Liver (tissue), 9 donors: ENCODE measurements around the gene PCDHGB2. TPM values are rescaled to one million over a fixed set of nuclear protein-coding genes. Genes with fewer than 3 reads are reported as not detected.

Experiments
- DNase-seq: peaks from one replicate; pipeline ENCODE4 v3.0.0-alpha.2; 2017; ENCODE audit warnings: low spot score
- H3K27ac ChIP-seq, 2 donors: one replicate each; pipeline ENCODE4 v1.7.0; 2013; ENCODE audit warnings: inconsistent platforms in 2 of 2, low read length in 2 of 2, control low read depth in 1 of 2, low read depth in 1 of 2, mild to moderate bottlenecking in 1 of 2
- H3K27me3 ChIP-seq, 4 donors: one replicate each; pipeline versions ENCODE4 v1.6.1 to v1.7.0; 2013; ENCODE audit warnings: low read length in 3 of 4, inconsistent platforms in 1 of 4, mild to moderate bottlenecking in 1 of 4, moderate library complexity in 1 of 4; ENCODE audit not compliant: control insufficient read depth in 4 of 4, insufficient read depth in 4 of 4
- H3K36me3 ChIP-seq, 4 donors: one replicate each; pipeline versions ENCODE4 v1.6.1 to v1.7.0; 2013; ENCODE audit warnings: low read length in 3 of 4, mild to moderate bottlenecking in 3 of 4, low read depth in 1 of 4, moderate library complexity in 1 of 4; ENCODE audit not compliant: control insufficient read depth in 4 of 4, insufficient read depth in 3 of 4
- H3K4me1 ChIP-seq, 4 donors: one replicate each; pipeline versions ENCODE4 v1.6.1 to v1.7.0; 2013; ENCODE audit warnings: low read length in 3 of 4, mild to moderate bottlenecking in 3 of 4, moderate library complexity in 1 of 4; ENCODE audit not compliant: control insufficient read depth in 4 of 4, insufficient read depth in 4 of 4
- H3K4me3 ChIP-seq, 3 donors: one replicate each; pipeline versions ENCODE4 v1.6.1 to v1.7.0; 2013; ENCODE audit warnings: low read length in 3 of 3, control low read depth in 1 of 3, low read depth in 1 of 3, mild to moderate bottlenecking in 1 of 3
- H3K9ac ChIP-seq, 2 donors: one replicate each; pipeline ENCODE4 v1.7.0; 2013; ENCODE audit warnings: low read length in 2 of 2, mild to moderate bottlenecking in 2 of 2, moderate library complexity in 2 of 2, control low read depth in 1 of 2, low read depth in 1 of 2
- H3K9me3 ChIP-seq, 4 donors: one replicate each; pipeline versions ENCODE4 v1.6.1 to v1.7.0; 2013; ENCODE audit warnings: low read length in 3 of 4; ENCODE audit not compliant: control insufficient read depth in 4 of 4
- ATF3 ChIP-seq: IDR thresholded peaks from 2 replicates; pipeline ENCODE4 v1.6.1; 2016; ENCODE audit warnings: antibody characterized with exemption
- CTCF ChIP-seq: fragments of 150-350 bp; IDR thresholded peaks from 2 replicates; pipeline ENCODE4 v1.5.1; 2017; ENCODE audit warnings: improper control_type of control experiment, low read depth, low read length; ENCODE audit not compliant: missing input control
- EGR1 ChIP-seq, 2 donors: IDR thresholded peaks; 2 replicates each; pipeline ENCODE4 v1.6.1; 2016 to 2018; ENCODE audit warnings: antibody characterized with exemption in 2 of 2, low read depth in 2 of 2
- FOXA1 ChIP-seq: IDR thresholded peaks from 2 replicates; pipeline ENCODE4 v1.6.1; 2016; ENCODE audit warnings: antibody characterized with exemption
- FOXA2 ChIP-seq: IDR thresholded peaks from 2 replicates; pipeline ENCODE4 v1.6.1; 2016; ENCODE audit warnings: antibody characterized with exemption
- GABPA ChIP-seq, 2 donors: IDR thresholded peaks in 1 of 2; conservative IDR thresholded peaks in 1 of 2; 2 replicates each; pipeline ENCODE4 v1.6.1; 2016; ENCODE audit warnings: antibody characterized with exemption in 2 of 2, mild to moderate bottlenecking in 1 of 2, moderate library complexity in 1 of 2
- HNF4A ChIP-seq, 2 donors: conservative IDR thresholded peaks; 2 replicates each; pipeline ENCODE4 v1.6.1; 2016; ENCODE audit warnings: antibody characterized with exemption in 2 of 2, mild to moderate bottlenecking in 2 of 2
- HNF4G ChIP-seq: IDR thresholded peaks from 2 replicates; pipeline ENCODE4 v1.6.1; 2016; ENCODE audit warnings: antibody characterized with exemption
- JUND ChIP-seq, 2 donors: IDR thresholded peaks; 2 replicates each; pipeline ENCODE4 v1.6.1; 2016; ENCODE audit warnings: antibody characterized with exemption in 2 of 2
- MAX ChIP-seq: IDR thresholded peaks from 2 replicates; pipeline ENCODE4 v1.6.1; 2016; ENCODE audit warnings: antibody characterized with exemption
- NR2F2 ChIP-seq: IDR thresholded peaks from 2 replicates; pipeline ENCODE4 v1.6.1; 2016; ENCODE audit warnings: antibody characterized with exemption
- RAD21 ChIP-seq, 2 donors: IDR thresholded peaks; 2 replicates each; pipeline ENCODE4 v1.6.1; 2016; ENCODE audit warnings: antibody characterized with exemption in 2 of 2, mild to moderate bottlenecking in 2 of 2
- REST ChIP-seq: IDR thresholded peaks from 2 replicates; pipeline ENCODE4 v1.6.1; 2016; ENCODE audit warnings: antibody characterized with exemption, mild to moderate bottlenecking
- RXRA ChIP-seq, 2 donors: IDR thresholded peaks; 2 replicates each; pipeline ENCODE4 v1.6.1; 2017 to 2018; ENCODE audit warnings: antibody characterized with exemption in 2 of 2, mild to moderate bottlenecking in 1 of 2
- SP1 ChIP-seq: IDR thresholded peaks from 2 replicates; pipeline ENCODE4 v1.6.1; 2018; ENCODE audit warnings: antibody characterized with exemption, mild to moderate bottlenecking
- TAF1 ChIP-seq: conservative IDR thresholded peaks from 2 replicates; pipeline ENCODE4 v1.6.1; 2016; ENCODE audit warnings: antibody characterized with exemption, mild to moderate bottlenecking
- YY1 ChIP-seq: IDR thresholded peaks from 2 replicates; pipeline ENCODE4 v1.6.1; 2016; ENCODE audit warnings: antibody characterized with exemption, mild to moderate bottlenecking
- WGBS: extraction: QIAGEN DNeasy Blood & Tissue Kit; methylation state at CpG from one replicate; pipeline ENCODE4 v1.1.7; 2013; 5-methylcytosine and 5-hydroxymethylcytosine counted together
- polyA plus RNA-seq, 2 donors: library from polyadenylated mRNA; stranded (reverse) in 1 of 2; unstranded in 1 of 2; fragments of 200-250 nt in 1 of 2; fragments of >200 nt in 1 of 2; fragmentation: Nextera tagmentation in 1 of 2; extraction: Ambion mirVana in 1 of 2; gene quantifications; one replicate each; pipeline versions ENCODE4 v1.2.1 to v1.2.3, GENCODE V29; 2013 to 2015
- total RNA-seq, 2 donors: library from RNA; depleted of rRNA; stranded (reverse); fragments of >200 nt; gene quantifications; one replicate each; pipeline ENCODE4 v1.2.3, GENCODE V29; 2014
- donor health status: healthy.
- donor health status: healthy.
- donor health status: healthy.
- donor health status: healthy.
- donor health status: healthy.

The PCDHGB2 gene
- total and polyA plus RNA-seq, 4 donors = 0.28 to 1.0 (median 0.47) TPM; not detected in 1

GRCh38 chr5:141371572-141372475, 12.0 kb downstream of the PCDHGB2 start:
- peak overlapping the region in 2 of 3 donors; percentile 44 to 50 for H3K4me3 ChIP-seq
- 30% methylated on average over 69 of the region's 69 CpGs for whole genome bisulfite sequencing
- H3K27me3 ChIP-seq = peaks cover 0 to 5% (median 0%) of the 10 kb centered on the region in 4 donors

GRCh38 chr5:141373673-141374317, 14.0 kb downstream of the PCDHGB2 start, which contains the start of gene PCDHGA6:
PCDHGA6 (plus strand) TSS chr5:141373891; CDS start chr5:141374084, 193 bp downstream.
- no peaks in the 10 kb centered on the region for H3K4me1 ChIP-seq
- H3K27ac ChIP-seq = no peak within 1 kb of the TSS
- TF ChIP-seq NR2F2 = no peak
- no peak for TF ChIP-seq HNF4A (conservative IDR thresholded peaks at IDR 0.05)
- peak; percentile 9 to 22 for TF ChIP-seq RAD21 (IDR thresholded peaks at IDR 0.05)
- peak; percentile 13 for TF ChIP-seq CTCF
- DNase-seq = no peak
- 20% methylated on average over 27 of the region's 27 CpGs for WGBS
- H3K9me3 ChIP-seq = peaks cover 37 to 83% (median 56%) of the 10 kb centered on the region in 4 donors
- no peaks in the 10 kb centered on the region for H3K36me3 ChIP-seq
- peaks cover 0 to 5% (median 0%) of the 10 kb centered on the region in 4 donors for H3K27me3 ChIP-seq
- no peak within 1 kb of the TSS for H3K9ac ChIP-seq
- H3K4me3 ChIP-seq = peak within 1 kb of the TSS in 2 of 3 donors; percentile 23 to 46

More at GRCh38 chr5:141371572-141372475, 12.0 kb downstream of the PCDHGB2 start:
- Histone ChIP-seq H3K27ac (no peak overlapping the region), H3K9me3 (peaks cover 35 to 73% (median 53%) of the 10 kb centered on the region in 4 donors), H3K4me1 (no peaks in the 10 kb centered on the region), H3K36me3 (no peaks in the 10 kb centered on the region), H3K9ac (no peak overlapping the region)
- DNase-seq = no peak
- TF ChIP-seq SP1 = no peak

GRCh38 chr5:141374627-141375026, 14.8 kb downstream of the PCDHGB2 start:
- Histone ChIP-seq H3K27me3 (peaks cover 0 to 5% (median 0%) of the 10 kb centered on the region in 4 donors), H3K36me3 (no peaks in the 10 kb centered on the region), H3K9me3 (peaks cover 37 to 78% (median 56%) of the 10 kb centered on the region in 4 donors), H3K9ac (no peak overlapping the region), H3K27ac (no peak overlapping the region), H3K4me3 (peak overlapping the region in 1 of 3 donors; percentile 41), H3K4me1 (no peaks in the 10 kb centered on the region)
- 46% methylated on average over 14 of the region's 14 CpGs for WGBS
- TF ChIP-seq SP1 = no peak
- no peak for TF ChIP-seq YY1
- TF ChIP-seq FOXA1 = no peak
- no peak for TF ChIP-seq JUND (IDR thresholded peaks at IDR 0.05)
- no peak for TF ChIP-seq HNF4G
- TF ChIP-seq REST = no peak
- no peak for TF ChIP-seq MAX
- no peak for TF ChIP-seq CTCF
- no peak for TF ChIP-seq NR2F2
- no peak for TF ChIP-seq GABPA (IDR thresholded peaks at IDR 0.05 in 1 of 2, conservative IDR thresholded peaks at IDR 0.05 in 1 of 2)
- no peak for TF ChIP-seq FOXA2
- TF ChIP-seq RXRA (IDR thresholded peaks at IDR 0.05) = no peak
- TF ChIP-seq TAF1 = no peak
- TF ChIP-seq RAD21 (IDR thresholded peaks at IDR 0.05) = no peak
- TF ChIP-seq ATF3 = no peak
- TF ChIP-seq EGR1 (IDR thresholded peaks at IDR 0.05; ENCODE audit: low read depth in 2 of 2) = no peak
- no peak for TF ChIP-seq HNF4A (conservative IDR thresholded peaks at IDR 0.05)
- no peak for DNase-seq
